ENCODE results near the gene DUSP3. TPM values are rescaled to one million over a fixed set of nuclear protein-coding genes. Genes with fewer than 3 reads are reported as not detected.

DUSP3 gene
- total and polyA plus RNA-seq, 10 of the 15 experiments (the other 5 are each of a cell fraction or from before 2014, with no cell fraction given): 1.5 to 12.1 (median 3.8) TPM

- in situ Hi-C loops (cut with MboI) (no loop called here), intact Hi-C loops (cut with micrococcal nuclease; ENCODE audit: unreplicated experiment) (no loop called here)
- H2AFZ ChIP-seq (ENCODE audit: control insufficient read depth, low read depth, low read length): peak overlapping the region; percentile 45; the same call in 1 of the 2 replicates
- BruUV-seq (replicated peaks): no TSS peak
- H3K9ac ChIP-seq (ENCODE audit: control insufficient read depth, insufficient read depth, low read length): no peak overlapping the region; the same call in 1 of the 2 replicates
- no peak for ATAC-seq
- H3K4me3 ChIP-seq: peak overlapping the region; percentile 71; the same call in 1 of the 2 replicates
- no peak for DNase-seq (ENCODE audit: low read depth, low spot score)
- RAD21 ChIA-PET (ENCODE audit: unreplicated experiment): no interaction called here
- CTCF ChIA-PET: interaction anchor here (2.5 kb wide), 1 partner anchor 28 kb away, joined by 7 read pairs; no protein-coding TSS in a partner anchor
- no peaks in the 10 kb centered on the region for H3K9me3 ChIP-seq (replicated peaks; ENCODE audit: control insufficient read depth, insufficient read depth, low read length)
- FAIRE-seq: no peak
- H3K36me3 ChIP-seq (ENCODE audit: control insufficient read depth in 2 of 2, insufficient read depth in 2 of 2, low read length in 1 of 2): no peaks in the 10 kb centered on the region
- H3K4me1 ChIP-seq (ENCODE audit: control insufficient read depth, insufficient read depth, low read length): peaks cover 10% of the 10 kb centered on the region
- POLR2A ChIA-PET: interaction anchor here (0.6 to 1.0 kb wide), 3 partner anchors 10 to 1089 kb away, joined by 3 read pairs; no protein-coding TSS in a partner anchor
- H3K79me2 ChIP-seq (ENCODE audit: control insufficient read depth, insufficient read depth, low read length): no peaks in the 10 kb centered on the region
- 79% methylated on average over 4 of the region's 4 CpGs for WGBS (ENCODE audit: insufficient coverage, insufficient replicate concordance, low lambda C conversion rate, missing lambda C conversion rate)
- H3K27me3 ChIP-seq (replicated peaks in 1 of 2; ENCODE audit: control insufficient read depth in 2 of 2, insufficient read depth in 2 of 2, low read length in 1 of 2): no peaks in the 10 kb centered on the region; a peak in 1 of 4 replicates
- SMC1A ChIA-PET (ENCODE audit: uncharacterized antibody, unreplicated experiment): no interaction called here
- H4K20me1 ChIP-seq (ENCODE audit: control insufficient read depth, insufficient read depth): no peaks in the 10 kb centered on the region
- peak overlapping the region; percentile 95 for H3K4me2 ChIP-seq (ENCODE audit: control insufficient read depth, insufficient read depth)
- H3K27ac ChIP-seq (ENCODE audit: control insufficient read depth, insufficient read depth): no peak overlapping the region
- TF ChIP-seq BCLAF1 (IDR thresholded peaks at IDR 0.05) (no peak), WRNIP1 (IDR thresholded peaks at IDR 0.05; ENCODE audit: borderline replicate concordance, low read depth, low read length) (no peak), CUX1 (IDR thresholded peaks at IDR 0.05; ENCODE audit: insufficient replicate concordance, low read depth, low read length) (no peak), ZBTB11 (CRISPR knock-in tag; IDR thresholded peaks at IDR 0.05) (no peak), ATF7 (IDR thresholded peaks at IDR 0.05; ENCODE audit: low read depth) (no peak), ZBTB33 (IDR thresholded peaks at IDR 0.05) (no peak)
Observed at GRCh38 chr17:43721537-43722268, 57.1 kb downstream of the DUSP3 start.
